Myocyte (in vitro differentiated cells): ENCODE measurements around the gene NAGS. TPM values are rescaled to one million over a fixed set of nuclear protein-coding genes. Genes with fewer than 3 reads are reported as not detected.
"Not testable (repeated sequence)": the region's sequence is repeated elsewhere in the genome, so short reads cannot be mapped to it uniquely, and the experiment has no call there.

Source experiments
- DNase-seq: peaks from one replicate; pipeline ENCODE4 v3.0.0-alpha.2; 2012; ENCODE audit warnings: low read depth
- total RNA-seq: library from RNA; depleted of rRNA; stranded (reverse); fragments of >200 nt; gene quantifications from 2 replicates; pipeline ENCODE4 v1.2.3, GENCODE V29; 2014

Gene NAGS
- total RNA-seq, 1 donor from 2014 or later, result 0.40 TPM

- DNase-seq, result no peak
Observed at GRCh38 chr17:43983515-43984411, 20.7 kb upstream of the NAGS start.

DNA sequence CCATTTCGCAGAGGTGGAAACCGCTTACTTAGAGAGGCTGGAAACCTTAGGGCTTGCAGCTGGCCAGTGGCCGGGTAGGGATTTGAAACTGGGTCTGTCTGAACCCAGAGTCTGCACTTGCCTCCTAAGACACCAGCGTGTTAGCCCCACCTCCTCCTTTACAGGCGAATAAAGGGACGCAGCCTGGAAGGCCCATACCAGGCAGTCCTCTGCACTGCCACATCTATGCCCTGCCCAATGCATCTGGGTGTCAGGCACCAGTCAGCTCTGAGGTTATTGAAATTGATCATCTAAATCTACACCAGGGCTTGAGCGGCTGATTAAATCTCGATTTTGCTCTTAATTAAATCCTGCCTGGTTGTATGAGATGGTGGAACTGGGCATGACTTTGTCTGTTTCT, 19.9 kb upstream of the NAGS start:
- no peak for DNase-seq

DNA sequence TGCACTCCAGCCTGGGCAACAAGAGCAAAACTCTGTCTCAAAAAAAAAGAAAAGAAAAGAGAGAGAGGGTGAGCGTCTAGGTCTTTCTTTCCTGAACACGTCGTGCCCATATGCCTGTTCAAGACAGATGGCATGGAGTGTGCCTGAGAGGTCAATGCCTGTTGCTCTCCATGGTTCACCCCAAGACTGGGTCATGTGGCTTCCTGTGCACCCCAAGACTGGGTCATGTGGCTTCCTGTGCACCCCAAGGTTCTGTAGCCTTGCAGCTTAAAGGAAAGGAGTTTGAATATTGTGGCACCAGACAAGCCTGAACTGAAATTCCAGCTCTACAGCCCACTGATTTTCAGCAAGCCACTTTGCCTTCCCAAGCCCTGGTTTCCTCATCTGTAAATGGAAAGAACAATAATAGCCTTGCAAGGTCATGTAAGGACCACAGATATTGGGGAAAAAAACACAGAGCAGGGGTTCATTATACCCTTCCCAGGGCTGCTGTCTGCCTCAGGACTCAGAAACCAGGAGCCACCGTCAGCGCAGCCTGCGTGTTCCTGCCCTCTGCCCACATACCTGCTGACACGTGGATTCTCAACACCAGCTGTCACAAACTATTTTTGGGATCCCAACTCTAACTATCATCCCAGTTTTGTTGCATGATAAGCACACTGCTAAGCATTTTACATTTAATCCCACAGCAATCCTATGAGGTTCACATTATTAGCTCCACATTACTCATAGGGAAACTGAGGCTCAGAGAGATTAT, 18.0 kb upstream of the NAGS start:
- DNase-seq, result peak; percentile 40

DNA sequence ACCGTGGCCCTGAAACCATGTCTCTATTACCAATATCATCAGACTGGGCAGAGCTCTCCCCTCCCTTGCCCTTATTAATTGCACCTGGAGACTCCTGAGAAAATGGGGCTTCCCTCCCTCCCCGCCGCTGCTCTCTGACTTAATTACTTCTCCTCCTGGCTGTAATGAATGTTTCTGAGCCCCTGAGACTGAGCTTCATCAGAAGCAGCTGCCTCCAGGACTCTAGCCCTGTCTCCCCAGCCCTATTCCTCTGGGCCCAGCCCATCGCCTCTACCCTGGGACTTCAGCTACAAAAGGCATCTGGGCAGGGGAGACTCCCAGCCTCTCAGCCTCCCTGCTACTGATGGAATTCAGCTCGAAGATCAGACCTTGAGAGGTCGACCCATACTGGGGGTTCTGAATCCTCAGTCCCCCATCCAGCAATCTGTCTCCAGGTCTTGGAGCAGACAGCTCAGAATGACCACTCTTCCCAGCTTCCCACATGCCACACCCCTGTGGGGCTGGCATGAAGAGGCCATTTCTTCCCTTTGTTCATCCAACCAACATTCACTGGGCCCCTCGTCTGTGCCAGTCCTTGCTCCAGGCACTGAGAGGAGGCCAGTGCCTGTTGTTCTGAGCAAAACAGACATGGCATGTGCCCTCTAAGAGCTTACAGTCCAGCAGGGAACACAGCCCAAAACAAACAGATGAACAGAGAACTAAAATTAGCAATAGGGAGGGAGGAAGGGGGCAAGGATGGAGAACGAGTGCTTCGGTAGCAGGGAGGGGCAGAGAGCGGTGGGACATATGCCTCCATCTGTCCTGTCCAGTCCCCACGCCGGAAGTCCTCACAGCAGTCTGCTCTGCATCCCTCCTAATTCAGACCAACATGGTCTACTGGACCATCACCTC, 17.0 kb upstream of the NAGS start:
- no peak for DNase-seq

DNA sequence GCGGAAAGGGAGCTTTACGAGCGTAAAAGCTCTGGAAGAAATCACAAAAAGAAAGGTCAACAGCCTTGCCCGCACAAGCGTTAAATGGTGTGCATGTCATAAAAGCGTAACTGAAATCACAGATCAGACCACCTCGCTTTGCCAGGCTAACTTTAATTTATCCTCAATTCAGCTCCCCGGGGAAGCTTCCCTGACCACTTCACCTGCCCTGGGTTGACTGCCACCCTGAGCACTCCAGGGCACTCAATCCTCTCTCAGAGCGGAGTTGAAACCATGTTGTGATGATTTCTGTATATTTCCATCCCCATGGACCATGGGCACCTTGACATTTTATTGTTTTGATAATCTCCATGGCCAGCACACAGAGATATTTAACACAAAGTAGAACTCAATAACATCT, 16.1 kb upstream of the NAGS start:
- no peak for DNase-seq

- no peak for DNase-seq
Observed at GRCh38 chr17:43992641-43993040, 11.8 kb upstream of the NAGS start.

- DNase-seq, result peak; percentile 71
Observed at GRCh38 chr17:43994272-43995149, 9.9 kb upstream of the NAGS start.

DNA sequence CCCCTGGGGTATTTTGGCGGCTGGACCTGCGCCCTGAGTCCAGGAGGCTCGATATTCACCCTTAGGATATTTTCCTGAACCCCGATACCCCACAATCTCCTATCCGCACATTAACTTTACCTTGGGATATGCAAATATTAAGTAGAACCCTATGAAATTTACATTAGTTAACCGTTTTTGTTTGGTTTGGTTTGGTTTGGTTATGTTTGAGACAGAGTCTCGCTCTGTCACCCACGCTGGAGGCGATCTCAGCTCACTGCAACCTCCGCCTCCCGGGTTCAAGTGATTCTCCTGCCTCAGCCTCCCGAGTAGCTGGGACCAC, 9.3 kb upstream of the NAGS start:
- no peak for DNase-seq

DNA sequence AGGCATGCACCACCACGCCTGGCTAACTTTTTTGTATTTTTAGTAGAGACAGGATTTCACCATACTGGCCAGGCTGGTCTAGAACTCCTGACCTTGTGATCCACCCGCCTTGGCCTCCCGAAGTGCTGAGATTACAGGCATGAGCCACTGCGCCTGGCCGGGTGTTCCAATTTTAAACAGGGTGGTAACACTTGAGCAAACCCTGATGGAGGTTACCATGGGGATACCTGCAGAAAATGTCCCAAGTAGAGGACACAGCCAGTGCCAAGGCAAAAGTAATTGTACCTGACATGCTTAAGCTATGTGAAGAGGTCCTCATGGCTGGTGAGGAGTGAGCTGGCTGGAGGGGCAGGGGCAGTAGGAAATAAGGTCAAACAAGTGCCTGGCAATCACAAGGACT, 7.2 kb upstream of the NAGS start:
- DNase-seq, result not testable (repeated sequence)

DNA sequence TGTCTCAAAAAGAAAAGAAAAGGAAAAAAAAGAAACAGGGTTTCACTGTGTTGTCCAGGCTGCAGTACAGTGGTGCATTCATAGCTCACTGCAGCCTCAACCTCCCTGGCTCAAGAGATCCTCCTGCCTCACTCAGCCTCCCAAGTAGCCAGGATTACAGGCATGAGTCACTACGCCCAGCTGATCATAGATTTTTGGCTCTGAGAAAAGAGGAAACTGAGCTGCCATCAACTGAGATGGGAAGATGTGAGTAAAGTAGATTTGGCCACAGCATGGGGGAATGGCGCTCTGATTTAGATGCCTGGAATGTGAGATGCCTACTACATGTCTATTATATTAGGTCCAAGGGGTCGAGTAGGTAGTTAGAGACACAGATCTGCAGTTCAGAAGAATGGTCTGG, 5.9 kb upstream of the NAGS start:
- no peak for DNase-seq

DNA sequence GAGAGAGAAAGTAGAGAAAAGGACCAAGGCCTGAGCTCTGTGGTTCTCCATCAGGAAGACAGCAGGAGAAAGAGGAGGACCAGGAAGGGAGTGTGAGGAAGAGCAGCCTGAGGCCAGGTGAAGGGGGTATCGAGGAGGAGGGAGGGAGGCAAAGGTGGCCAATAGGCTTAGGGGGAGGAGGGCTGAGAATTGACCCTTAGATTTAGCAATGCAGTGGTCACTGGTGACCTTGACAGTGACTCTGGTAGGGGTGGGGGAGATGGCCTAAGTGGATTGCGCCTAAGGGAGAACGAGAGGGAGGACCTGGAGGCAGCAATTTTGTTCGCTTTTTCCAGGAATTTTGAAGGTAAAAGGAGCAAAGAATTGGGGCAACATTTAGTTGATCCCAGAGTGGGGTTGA, 5.4 kb upstream of the NAGS start:
- DNase-seq, result no peak

DNA sequence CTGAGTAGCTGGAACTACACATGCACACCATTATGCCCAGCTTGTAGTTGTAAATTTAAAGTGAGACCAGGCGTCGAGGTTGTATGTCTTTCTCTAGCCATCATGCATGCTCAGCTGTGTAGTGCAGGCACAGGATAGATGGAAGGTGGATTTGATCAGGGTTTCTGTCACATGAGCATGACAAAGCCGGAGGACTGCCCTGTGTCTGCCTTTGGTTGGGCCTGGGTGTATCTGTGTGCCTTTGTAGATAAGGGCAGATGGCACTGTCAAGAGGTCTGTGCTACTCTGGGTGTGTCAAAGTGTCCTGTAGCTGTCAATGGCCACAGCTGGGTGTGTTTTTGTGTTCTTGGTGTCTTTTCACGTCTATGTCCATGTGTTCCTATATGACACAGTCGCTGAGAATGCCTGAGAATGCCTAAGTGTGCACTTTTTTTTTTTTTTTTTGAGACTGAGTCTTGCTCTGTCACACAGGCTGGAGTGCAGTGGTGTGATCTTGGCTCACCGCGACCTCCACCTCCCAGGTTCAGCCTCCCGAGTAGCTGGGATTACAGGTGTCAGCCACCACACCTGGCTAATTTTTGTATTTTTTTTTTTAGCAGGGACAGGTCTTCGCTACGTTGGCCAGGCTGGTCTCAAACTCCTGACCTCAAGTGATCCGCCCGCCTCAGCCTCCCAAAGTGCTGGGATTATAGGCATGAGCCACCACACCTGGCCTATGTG, 4.1 kb upstream of the NAGS start:
- DNase-seq, result no peak

GRCh38 chr17:44000871-44001460, 3.5 kb upstream of the NAGS start:
- no peak for DNase-seq

DNA sequence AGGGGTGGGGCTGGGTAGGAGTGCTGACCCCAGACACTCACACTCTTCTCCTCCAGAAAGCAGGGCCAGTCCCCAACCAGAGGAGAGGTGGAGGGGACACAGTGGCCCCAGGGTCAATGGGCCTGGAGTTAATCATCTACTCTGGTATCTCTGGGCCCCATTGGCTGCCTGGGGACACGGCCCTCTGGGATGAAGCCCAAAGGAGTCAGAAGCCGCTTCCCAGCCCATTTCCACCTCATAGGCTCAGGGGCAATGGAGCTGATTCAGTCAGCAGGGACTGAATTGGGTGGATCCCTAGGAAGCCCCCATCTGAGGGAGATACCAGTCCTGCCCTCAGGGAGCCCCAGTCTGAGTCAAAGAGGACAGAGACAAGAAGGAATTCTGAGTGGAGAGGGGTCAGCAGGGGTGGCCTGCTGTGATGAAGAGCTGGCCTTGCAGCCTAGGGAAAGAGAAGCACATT, 2.9 kb upstream of the NAGS start:
- no peak for DNase-seq

DNA sequence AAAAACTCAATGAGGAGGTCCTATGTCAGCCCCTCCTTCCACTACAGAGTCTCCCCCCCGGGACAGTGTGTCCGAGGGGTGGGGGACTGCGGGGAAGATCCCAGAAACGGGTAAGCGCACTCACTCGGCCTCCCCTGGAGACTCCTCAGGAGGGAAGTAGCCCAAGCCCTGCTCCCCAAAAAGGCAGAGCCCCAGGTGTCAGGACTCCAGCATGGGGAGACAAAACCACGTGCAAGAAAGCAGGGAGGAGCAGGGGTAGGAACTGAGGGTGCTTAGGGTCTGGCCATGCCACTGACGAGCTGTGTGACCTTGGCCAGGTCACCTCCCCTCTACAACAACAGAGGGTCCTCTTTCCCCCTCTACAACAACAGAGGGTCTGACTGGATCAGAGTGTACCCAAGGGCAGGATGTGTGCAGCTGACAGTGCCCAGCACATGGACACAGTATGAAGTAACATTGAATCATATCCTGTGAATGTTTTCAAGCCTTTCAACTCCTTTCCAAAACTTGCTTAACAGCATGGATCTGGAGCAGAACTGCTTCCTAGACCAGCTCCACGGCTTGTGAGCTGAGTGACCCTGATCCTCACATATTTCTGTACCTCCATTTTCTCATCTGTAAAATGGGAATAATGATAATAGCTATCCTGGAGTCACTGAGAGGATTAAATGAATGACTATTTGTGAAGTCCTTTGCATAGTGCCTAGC, 2.1 kb upstream of the NAGS start:
- no peak for DNase-seq

GRCh38 chr17:44004761-44005526, 522 bp downstream of the NAGS start:
- no peak for DNase-seq

GRCh38 chr17:44005527-44006271, 1.3 kb downstream of the NAGS start:
- DNase-seq, result no peak

DNA sequence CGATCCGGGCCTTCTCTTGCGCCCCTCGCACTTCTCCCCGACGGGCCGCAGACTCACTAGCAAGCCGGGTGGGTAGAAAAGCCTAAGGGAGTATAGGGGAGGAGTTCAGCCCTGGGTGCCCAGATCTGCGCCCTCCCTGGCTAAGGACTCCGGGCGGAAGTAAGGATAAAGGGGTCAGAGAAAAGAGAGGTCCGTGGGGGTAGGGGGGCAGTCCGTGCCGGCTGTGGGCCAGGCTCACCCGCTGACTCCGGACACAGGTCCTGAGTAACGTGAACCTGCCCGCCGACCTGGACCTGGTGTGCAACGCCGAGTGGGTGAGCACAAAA, 1.8 kb downstream of the NAGS start:
- no peak for DNase-seq
